Measurements from ENCODE around the gene GDAP1L1.
"Not testable (repeated sequence)": the region's sequence is repeated elsewhere in the genome, so short reads cannot be mapped to it uniquely, and the experiment has no call there.

The GDAP1L1 gene

DNA sequence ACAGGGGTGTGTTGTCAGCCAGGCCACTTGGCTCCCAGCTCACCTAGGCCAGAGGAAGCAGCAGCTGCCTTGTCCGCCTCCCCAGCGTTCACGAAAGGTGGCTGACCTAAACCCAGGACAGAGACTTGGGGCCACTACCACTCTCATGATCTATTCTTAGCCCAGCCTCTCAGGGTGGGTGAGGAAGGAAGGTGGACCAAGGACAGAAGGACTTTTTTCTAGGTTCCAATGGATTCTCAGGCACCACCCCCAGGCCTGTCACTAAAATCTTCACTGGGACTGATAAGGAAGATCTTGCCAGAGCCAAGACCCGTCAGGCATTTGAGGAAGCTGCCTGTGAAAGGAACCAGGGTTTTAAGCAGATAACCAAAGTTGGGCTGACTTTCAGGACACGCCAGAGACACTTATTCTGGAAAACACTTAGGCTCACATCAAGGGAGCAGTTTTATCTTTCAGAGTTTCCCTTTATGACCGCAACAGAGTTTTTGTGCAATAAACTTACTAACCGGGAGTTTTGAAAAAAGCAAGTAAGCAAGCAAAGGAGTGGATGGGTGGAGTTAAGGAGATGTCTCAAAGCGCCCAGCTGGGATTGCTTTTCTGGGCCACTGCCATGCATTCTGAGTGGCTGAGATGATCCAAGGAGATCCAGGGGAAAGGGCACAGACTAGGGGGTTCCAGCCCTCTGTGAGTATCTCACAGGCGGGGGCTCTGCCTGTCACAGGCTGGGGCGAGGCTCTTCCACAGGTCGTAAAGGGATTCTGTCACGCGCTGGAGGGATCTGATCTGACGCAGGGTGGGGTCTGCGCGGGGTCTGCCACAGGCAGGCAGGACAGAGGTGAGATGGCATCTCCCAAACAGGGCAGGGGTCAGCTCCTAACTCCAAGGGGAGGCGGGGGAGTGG is 62.9 kb downstream of the GDAP1L1 start:
- no peak for FAIRE-seq

DNA sequence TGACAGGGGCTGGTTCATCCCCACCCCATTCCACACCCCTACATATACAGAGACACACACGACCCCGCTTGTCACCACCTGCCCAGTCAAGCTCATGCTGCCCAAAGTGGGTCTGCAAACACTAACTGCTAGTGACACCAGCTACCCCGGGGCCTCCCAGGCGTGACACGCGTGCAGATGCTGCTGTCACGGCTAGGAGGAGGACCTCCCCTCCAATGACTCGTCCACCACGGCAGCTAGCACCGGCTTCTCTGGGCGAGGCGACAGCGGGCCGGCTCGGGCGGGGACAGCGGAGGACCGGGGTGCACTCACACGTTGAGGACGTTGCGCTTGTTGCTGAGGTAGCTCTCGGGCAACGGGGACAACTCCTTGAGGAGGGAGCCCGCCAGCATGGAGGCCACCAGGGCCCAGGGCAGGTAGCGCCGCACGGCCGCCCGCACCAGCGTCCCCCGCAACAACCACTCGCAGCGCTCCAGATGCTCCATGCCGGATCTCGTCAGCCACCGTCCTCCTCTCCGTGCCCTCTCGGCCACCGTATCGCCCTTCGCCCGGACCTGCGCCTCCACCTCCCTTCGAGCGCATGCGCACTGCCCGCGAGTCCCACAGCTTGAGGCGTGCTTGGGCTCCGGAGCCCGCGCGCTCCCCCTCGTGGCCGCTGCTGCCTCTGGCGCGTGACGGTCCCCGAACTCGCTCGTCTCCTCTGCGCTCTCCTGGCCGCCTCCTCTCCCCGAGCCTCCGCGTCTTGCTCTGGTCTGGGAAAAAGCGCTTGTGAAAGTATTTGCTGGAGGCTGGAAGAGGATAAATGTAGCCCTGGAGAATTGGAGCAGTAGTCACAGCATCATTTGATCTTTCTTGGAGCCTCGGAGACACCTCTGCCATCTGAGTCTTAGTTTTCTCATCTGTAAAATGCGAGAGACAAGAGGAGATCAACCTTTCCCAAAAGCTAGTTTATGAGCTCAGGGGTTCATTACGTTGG is 63.8 kb downstream of the GDAP1L1 start, which contains the start of gene FITM2:
TSS of gene FITM2 (minus strand) at position 539 of the 976 bp plus-strand sequence. CDS start at position 485, 54 bp downstream.
- FAIRE-seq, result peak; percentile 72

DNA sequence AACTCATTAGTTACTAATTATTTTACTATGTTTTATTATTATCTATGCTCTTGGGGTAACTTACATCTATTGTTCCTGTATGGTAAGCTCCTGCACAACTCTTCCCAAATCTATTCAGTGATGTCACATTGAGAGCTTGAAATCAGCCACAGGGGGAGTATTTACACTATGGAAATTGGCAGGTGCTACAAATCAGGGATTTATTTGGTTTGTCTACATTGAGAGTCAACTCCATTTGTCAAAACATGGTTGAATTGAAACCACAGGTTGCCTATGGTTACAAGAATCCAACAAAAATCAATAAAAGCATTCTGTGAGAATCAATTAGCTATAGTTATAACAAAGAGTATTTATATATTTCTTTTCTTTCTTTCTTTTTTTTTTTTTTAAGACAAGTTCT is 67.8 kb downstream of the GDAP1L1 start:
- FAIRE-seq, result no peak

DNA sequence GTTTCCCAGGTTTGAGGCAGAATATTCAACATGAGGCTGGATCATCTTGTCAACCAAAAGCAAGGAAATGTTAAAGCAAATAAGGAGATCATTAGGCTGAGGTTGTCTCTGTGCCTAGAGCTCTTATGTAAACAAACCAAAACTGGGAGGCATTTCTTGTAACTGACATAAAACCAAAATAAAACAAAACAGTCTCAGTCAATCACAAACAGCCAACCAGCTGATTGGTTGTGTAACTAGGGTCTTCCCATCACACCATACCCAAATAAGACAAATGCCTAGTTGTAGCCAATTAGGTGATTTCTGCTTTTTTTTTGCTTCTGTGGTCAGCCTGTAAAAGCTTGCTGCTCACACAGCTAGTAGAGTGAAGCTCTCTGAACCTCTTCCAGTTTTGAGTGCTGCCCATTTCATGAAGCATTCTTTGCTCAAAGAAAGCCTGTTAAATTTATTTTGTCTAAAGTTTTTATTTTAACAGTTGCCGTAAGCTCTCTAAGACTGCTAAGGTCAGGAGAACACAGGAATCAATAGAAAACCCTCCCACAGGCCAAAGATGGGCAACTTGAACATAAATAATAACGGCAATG is 72.8 kb downstream of the GDAP1L1 start:
- no peak for FAIRE-seq

GRCh38 chr20:44324343-44324742 is 77.2 kb downstream of the GDAP1L1 start:
- no peak for FAIRE-seq

DNA sequence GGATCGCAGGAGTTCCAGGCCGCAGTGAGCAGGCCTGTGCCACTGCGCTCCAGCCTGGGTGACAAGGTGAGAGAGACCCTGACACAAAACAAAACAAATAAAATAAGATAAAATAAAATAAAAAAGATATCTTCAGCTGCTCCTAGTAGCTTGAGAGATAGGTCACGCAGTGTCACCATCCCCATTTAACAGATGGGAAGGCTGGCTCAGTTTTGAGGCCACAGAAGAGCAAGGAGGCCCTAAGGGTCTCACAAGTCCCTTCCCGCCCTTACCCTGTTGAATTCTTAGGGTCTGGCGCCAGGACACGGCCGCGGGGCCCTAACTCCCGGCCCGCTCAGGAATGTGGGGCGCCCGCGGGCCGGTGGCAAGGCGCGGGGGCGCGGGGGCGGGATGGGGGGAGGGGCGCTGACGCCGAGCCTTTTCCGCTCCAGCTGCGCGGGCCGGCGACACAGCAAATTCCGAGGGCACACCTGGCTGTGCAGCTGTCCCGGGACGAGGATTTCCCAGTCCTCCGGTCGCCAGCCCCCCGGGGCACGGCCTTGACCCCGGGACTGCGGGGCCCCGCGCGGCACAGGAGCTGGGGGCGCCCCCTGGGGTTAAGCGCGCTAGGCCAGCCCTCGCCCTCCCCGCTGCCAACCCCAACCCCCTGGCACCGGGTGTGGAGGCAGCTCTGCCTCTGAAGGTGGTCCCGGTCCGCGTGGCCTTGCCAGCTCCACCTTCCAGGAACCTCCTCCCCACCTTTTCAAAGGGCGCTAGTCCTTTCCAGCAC is 79.5 kb downstream of the GDAP1L1 start:
- no peak for FAIRE-seq

DNA sequence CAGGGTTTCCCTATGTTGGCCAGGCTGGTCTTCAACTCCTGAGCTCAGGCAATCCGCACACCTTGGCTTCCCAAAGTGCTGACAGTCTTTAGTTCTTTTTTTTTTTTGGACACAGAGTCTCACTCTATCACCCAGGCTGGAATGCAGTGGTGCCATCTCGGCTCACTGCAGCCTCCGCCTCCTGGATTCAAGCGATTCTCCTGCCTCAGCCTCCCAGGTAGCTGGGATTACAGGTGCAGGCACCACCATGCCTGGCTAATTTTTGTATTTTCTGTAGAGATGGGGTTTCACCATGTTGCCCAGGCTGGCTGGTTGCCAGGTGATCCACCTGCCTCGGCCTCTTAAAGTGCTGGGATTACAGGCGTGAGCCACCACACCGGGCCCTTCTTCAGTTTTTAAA is 80.6 kb downstream of the GDAP1L1 start:
- FAIRE-seq, result not testable (repeated sequence)

- FAIRE-seq, result no peak
These were observed 81.3 kb downstream of the GDAP1L1 start for GRCh38 chr20:44328428-44328827.
